SK-N-MC (cell line): Measurements from ENCODE around the gene NXF1.

ENCODE experiments used
- EZH2 ChIP-seq: fragments of 200-600 bp; sonication (generic); IDR thresholded peaks from one replicate; pipeline ENCODE4 v1.6.1; 2017; ENCODE audit warnings: antibody characterized with exemption
- FOXP2 ChIP-seq: optimal IDR thresholded peaks from 2 replicates; pipeline ENCODE3; 2011; ENCODE audit warnings: mild to moderate bottlenecking, moderate library complexity; ENCODE audit not compliant: insufficient read depth; ENCODE audit errors: extremely low read length, control extremely low read depth
- POLR2AphosphoS5 ChIP-seq: IDR thresholded peaks from 2 replicates; pipeline ENCODE4 v1.6.1; 2012; ENCODE audit warnings: mild to moderate bottlenecking, low read depth, low read length, borderline replicate concordance

DNA sequence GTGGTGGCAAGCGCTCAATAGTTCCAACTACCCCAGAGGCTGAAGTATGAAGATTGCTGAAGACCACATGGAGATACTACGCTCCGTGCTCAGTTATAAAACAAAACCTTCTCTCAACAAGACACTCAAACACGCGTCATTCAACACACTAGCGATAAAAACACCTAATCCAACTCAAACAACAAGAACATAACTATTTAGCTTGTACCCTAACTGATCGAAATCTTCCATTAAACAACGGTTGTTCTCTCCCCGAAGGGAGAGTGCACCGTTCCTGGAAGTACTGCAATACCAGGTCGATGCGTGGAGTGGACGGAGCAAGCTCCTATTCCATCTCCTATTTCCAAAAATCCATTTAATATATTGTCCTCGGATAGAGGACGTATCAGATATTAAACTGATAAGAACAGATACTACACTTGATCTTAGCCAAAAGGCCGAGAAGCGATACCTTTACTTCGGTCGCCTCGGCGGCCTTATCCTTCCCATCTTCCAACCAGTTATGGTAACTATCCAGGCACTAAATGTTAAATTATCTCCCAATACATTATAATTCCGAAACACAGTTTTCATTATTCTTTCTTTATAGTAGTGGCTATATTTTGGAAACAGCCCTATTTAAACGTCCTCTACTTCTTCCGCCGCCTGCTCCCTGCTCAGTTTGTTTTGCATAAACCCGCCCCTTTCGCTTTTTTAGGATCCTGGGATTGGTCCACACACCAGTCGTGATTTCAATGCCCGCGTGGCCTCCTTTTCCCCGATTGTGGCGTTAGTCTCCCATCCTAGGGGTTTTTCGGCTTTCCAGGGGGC lies 36.3 kb upstream of the NXF1 start:
- TF ChIP-seq EZH2 = no peak
- peak; percentile 100 for TF ChIP-seq POLR2AphosphoS5
- no peak for TF ChIP-seq FOXP2
